Transverse colon (tissue), 4 donors: ENCODE results near the gene LENG1. TPM values are rescaled to one million over a fixed set of nuclear protein-coding genes. Genes with fewer than 3 reads are reported as not detected.
"Not testable (repeated sequence)": the region's sequence is repeated elsewhere in the genome, so short reads cannot be mapped to it uniquely, and the experiment has no call there.

Source experiments
- DNase-seq: peaks from one replicate; pipeline ENCODE4 v3.0.0-alpha.2; 2019
- H3K27ac ChIP-seq, 4 donors: fragments of 200-600 bp; sonication (generic); 2 replicates each; pipeline ENCODE4 v1.5.1; 2016 to 2018; ENCODE audit warnings: inconsistent platforms in 4 of 4
- H3K27me3 ChIP-seq: fragments of 200-600 bp; sonication (generic); 2 replicates; pipeline ENCODE4 v1.5.1; 2017; ENCODE audit warnings: inconsistent platforms
- H3K36me3 ChIP-seq, 4 donors: fragments of 200-600 bp; sonication (generic); 2 replicates each; pipeline ENCODE4 v1.5.1; 2017 to 2019; ENCODE audit warnings: inconsistent platforms in 4 of 4
- H3K4me1 ChIP-seq, 4 donors: fragments of 200-600 bp; sonication (generic); 2 replicates each; pipeline ENCODE4 v1.5.1; 2017 to 2020; ENCODE audit warnings: inconsistent platforms in 4 of 4
- H3K4me3 ChIP-seq, 4 donors: fragments of 200-600 bp; sonication (generic); 1 replicate in 1 of 4; 2 replicates in 3 of 4; pipeline versions ENCODE4 v1.5.1 to v1.6.1; 2017 to 2019; ENCODE audit warnings: inconsistent platforms in 4 of 4
- H3K9me3 ChIP-seq, 2 donors: fragments of 200-600 bp; sonication (generic); 2 replicates each; pipeline ENCODE4 v1.5.1; 2017 to 2019; ENCODE audit warnings: inconsistent platforms in 2 of 2
- CTCF ChIP-seq, 5 experiments: fragments of 200-600 bp in 3 of 5; fragments of 450-650 bp in 2 of 5; sonication (generic) in 3 of 5; IDR thresholded peaks; 1 replicate in 2 of 5; 2 replicates in 3 of 5; pipeline ENCODE4 v1.5.1; 2016 to 2017; ENCODE audit warnings: antibody characterized with exemption in 5 of 5, inconsistent platforms in 3 of 5, mild to moderate bottlenecking in 2 of 5, moderate library complexity in 1 of 5
- EP300 ChIP-seq: sonication (generic); formaldehyde crosslinking; IDR thresholded peaks from one replicate; pipeline ENCODE4 v1.6.1; 2017; ENCODE audit warnings: antibody characterized with exemption, low read depth
- POLR2A ChIP-seq: fragments of 450-650 bp; IDR thresholded peaks from one replicate; pipeline ENCODE4 v1.6.1; 2016; ENCODE audit warnings: antibody characterized with exemption, mild to moderate bottlenecking, moderate library complexity
- POLR2AphosphoS5 ChIP-seq, 3 donors: sonication (generic); formaldehyde crosslinking; IDR thresholded peaks; one replicate each; pipeline ENCODE4 v1.6.1; 2016; ENCODE audit warnings: antibody characterized with exemption in 3 of 3
- WGBS, 2 donors: methylation state at CpG; one replicate each; pipeline ENCODE4 v1.1.5; 2018; ENCODE audit warnings: low coverage in 1 of 2; 5-methylcytosine and 5-hydroxymethylcytosine counted together
- in situ Hi-C, 4 donors: fragments of 200-750 bp; cut with MboI; loops; one replicate each; pipeline versions ENCODE4 v1.15.0 to v1.15.1; 2017; ENCODE audit warnings: low sequenced_read_pairs in 3 of 4, low pct_ligation_motif_present in 1 of 4, low pct_unique_long_range_greater_than_20kb in 1 of 4
- intact Hi-C: fragments of 100-400 bp; cut with DNase I; formaldehyde crosslinking; loops from one replicate; pipeline ENCODE4 v1.15.1; 2023; ENCODE audit warnings: low total_unique reads
- total RNA-seq, 4 donors: library from RNA; depleted of rRNA; stranded (reverse); fragments of >200 nt; gene quantifications; one replicate each; pipeline ENCODE4 v1.1.0, GENCODE V29; 2016

LENG1 gene
- total RNA-seq, 4 donors from 2014 or later: 3.4 to 11.1 (median 5.8) TPM

GRCh38 chr19:54172471-54173358, 13.2 kb upstream of the LENG1 start, which contains the start of gene TMC4:
TSS of gene TMC4 (minus strand) at chr19:54173160. CDS start at chr19:54173117, 43 bp downstream.
- Histone ChIP-seq H3K9me3 (no peaks in the 10 kb centered on the region), H3K4me3 (peak within 1 kb of the TSS; percentile 2 to 69 (median 52)), H3K27me3 (peaks cover 4% of the 10 kb centered on the region), H3K4me1 (peaks cover 0 to 10% (median 9%) of the 10 kb centered on the region in 4 donors), H3K27ac (peak within 1 kb of the TSS; percentile 73 to 91 (median 85)), H3K36me3 (no peaks in the 10 kb centered on the region)
- in situ Hi-C loops: loop anchor here in 1 of 4 donors (10.0 kb wide), 1 partner anchor 62 kb away; no protein-coding TSS in a partner anchor
- WGBS, 2 donors: 7% methylated on average over 11 of the region's 13 CpGs; no CpG with 5 or more reads in 1 of the 2 donors
- TF ChIP-seq POLR2A (peak; percentile 83), EP300 (no peak), CTCF (IDR thresholded peaks at IDR 0.05) (peak; percentile 44 to 96 (median 59)), POLR2AphosphoS5 (IDR thresholded peaks at IDR 0.05) (peak; percentile 71 to 88 (median 82))
- intact Hi-C loops: no loop called here
- DNase-seq: peak; percentile 85

DNA sequence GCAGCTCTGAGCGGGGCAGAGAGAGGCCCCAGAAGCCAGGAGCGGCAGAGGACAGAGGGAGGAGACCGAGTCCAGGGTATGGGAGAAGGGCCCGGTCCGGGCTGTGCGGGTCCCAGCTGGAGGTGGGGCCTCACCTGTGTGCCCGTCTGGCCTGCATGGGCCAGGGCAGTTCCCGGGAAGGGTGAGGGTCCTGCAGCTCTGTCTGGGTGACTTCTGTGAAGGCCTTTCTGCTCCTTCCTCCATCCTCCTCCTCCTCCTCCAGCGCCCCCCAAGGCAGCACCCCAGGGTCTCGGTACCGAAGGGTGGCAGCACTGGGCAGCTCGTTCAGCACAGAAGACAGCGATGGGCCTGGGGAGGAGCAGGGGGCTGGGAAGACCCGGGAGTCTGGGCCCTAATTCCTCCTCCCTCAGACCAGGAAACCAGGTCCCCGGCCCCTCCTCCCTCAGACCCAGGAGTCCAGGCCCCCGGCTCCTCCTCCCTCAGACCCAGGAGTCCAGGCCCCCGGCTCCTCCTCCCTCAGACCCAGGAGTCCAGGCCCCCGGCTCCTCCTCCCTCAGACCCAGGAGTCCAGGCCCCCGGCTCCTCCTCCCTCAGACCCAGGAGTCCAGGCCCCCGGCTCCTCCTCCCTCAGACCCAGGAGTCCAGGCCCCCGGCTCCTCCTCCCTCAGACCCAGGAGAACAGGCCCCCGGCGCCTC, 12.4 kb upstream of the LENG1 start:
- 44 to 75% methylated on average over 5 to 16 of the region's 23 CpGs for WGBS, 2 donors
- not testable (repeated sequence) for DNase-seq

DNA sequence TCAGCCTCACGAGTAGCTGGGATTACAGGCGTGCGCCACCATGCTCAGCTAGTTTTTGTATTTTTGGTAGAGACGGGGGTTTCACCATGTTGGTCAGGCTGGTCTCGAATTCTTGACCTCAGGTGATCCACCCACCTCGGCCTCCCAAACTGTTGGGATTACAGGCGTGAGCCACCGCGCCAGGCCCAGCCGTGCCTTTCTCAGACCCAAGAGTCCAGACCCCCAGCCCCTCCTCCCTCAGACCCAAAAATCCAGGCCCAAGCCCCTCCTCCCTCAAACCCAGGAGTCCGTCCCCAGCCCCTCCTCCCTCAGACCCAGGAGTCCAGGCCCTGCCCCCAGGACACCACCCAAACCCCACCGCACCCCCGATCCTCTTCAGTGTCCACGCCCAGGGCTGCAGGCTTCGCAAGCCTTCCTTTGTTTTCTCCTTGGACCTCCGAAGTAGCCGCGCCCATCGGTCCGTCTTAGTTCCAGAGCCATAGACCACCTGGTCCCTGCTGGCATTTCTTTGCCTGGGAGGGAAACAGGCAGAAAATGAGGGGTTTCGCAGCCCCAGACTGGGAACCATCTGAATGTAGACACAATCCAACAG, 9.7 kb upstream of the LENG1 start:
- H3K27ac ChIP-seq: no peak overlapping the region
- H3K27me3 ChIP-seq: peaks cover 7% of the 10 kb centered on the region
- no peaks in the 10 kb centered on the region for H3K36me3 ChIP-seq
- H3K4me3 ChIP-seq: no peak overlapping the region
- no peak for DNase-seq
- peaks cover 5 to 23% (median 15%) of the 10 kb centered on the region in 4 donors for H3K4me1 ChIP-seq
- in situ Hi-C loops (loop anchor here in 1 of 4 donors (10.0 kb wide), 1 partner anchor 66 kb away; no protein-coding TSS in a partner anchor), intact Hi-C loops (loop anchor here (5.0 kb wide), 1 partner anchor 63 kb away; no protein-coding TSS in a partner anchor)
- TF ChIP-seq POLR2AphosphoS5 (IDR thresholded peaks at IDR 0.05) (no peak), EP300 (no peak), CTCF (IDR thresholded peaks at IDR 0.05) (no peak), POLR2A (no peak)
- WGBS, 2 donors: 89 to 100% methylated on average over 1 to 21 of the region's 21 CpGs
- no peaks in the 10 kb centered on the region for H3K9me3 ChIP-seq

More for the DNA sequence above, 12.4 kb upstream of the LENG1 start:
- H3K27me3 ChIP-seq, H3K9me3 ChIP-seq, intact Hi-C loops, H3K36me3 ChIP-seq: not testable (repeated sequence)
- peak overlapping the region; percentile 73 to 91 (median 85) for H3K27ac ChIP-seq
- peaks cover 0 to 10% (median 9%) of the 10 kb centered on the region in 4 donors for H3K4me1 ChIP-seq
- in situ Hi-C loops: loop anchor here in 1 of 4 donors (10.0 kb wide), 1 partner anchor 63 kb away; no protein-coding TSS in a partner anchor
- H3K4me3 ChIP-seq: peak overlapping the region in 3 of 4 donors; percentile 44 to 69 (median 60)

- intact Hi-C loops (loop anchor here (5.0 kb wide), 1 partner anchor 64 kb away; no protein-coding TSS in a partner anchor), in situ Hi-C loops (loop anchor here in 1 of 4 donors (10.0 kb wide), 1 partner anchor 66 kb away; no protein-coding TSS in a partner anchor)
- peak; percentile 96 for DNase-seq
- H3K36me3 ChIP-seq: no peaks in the 10 kb centered on the region
- peaks cover 7% of the 10 kb centered on the region for H3K27me3 ChIP-seq
- no peaks in the 10 kb centered on the region for H3K9me3 ChIP-seq
- WGBS, 2 donors: 30% methylated on average over 25 of the region's 25 CpGs; no CpG with 5 or more reads in 1 of the 2 donors
- TF ChIP-seq EP300 (no peak), POLR2A (no peak), CTCF (IDR thresholded peaks at IDR 0.05) (peak; percentile 75 to 98 (median 91)), POLR2AphosphoS5 (IDR thresholded peaks at IDR 0.05) (peak in 1 of 3 donors; percentile 33)
- H3K4me1 ChIP-seq: peaks cover 5 to 30% (median 16%) of the 10 kb centered on the region in 4 donors
- H3K4me3 ChIP-seq: no peak overlapping the region
- peak overlapping the region in 1 of 4 donors; percentile 33 for H3K27ac ChIP-seq
Observed at GRCh38 chr19:54168174-54168917, 8.8 kb upstream of the LENG1 start.
